ENCODE data around the gene GPR83.
"Not testable (repeated sequence)": the region's sequence is repeated elsewhere in the genome, so short reads cannot be mapped to it uniquely, and the experiment has no call there.

Gene GPR83

DNA sequence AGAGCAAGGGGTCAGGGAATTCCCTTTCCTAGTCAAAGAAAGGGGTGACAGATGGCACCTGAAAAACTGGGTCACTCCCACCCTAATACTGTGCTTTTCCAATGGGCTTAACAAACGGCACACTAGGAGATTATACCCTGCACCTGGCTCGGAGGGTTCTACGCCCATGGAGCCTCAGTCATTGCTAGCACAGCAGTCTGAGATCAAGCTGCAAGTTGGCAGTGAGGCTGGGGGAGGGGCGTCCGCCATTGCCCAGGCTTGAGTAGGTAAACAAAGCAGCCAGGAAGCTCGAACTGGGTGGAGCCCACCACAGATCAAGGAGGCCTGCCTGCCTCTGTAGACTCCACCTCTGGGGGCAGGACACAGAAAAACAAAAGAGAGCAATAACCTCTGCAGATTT, 30.6 kb downstream of the GPR83 start:
- DNase-seq (ENCODE audit: low read depth in 2 of 2): not testable (repeated sequence)

DNA sequence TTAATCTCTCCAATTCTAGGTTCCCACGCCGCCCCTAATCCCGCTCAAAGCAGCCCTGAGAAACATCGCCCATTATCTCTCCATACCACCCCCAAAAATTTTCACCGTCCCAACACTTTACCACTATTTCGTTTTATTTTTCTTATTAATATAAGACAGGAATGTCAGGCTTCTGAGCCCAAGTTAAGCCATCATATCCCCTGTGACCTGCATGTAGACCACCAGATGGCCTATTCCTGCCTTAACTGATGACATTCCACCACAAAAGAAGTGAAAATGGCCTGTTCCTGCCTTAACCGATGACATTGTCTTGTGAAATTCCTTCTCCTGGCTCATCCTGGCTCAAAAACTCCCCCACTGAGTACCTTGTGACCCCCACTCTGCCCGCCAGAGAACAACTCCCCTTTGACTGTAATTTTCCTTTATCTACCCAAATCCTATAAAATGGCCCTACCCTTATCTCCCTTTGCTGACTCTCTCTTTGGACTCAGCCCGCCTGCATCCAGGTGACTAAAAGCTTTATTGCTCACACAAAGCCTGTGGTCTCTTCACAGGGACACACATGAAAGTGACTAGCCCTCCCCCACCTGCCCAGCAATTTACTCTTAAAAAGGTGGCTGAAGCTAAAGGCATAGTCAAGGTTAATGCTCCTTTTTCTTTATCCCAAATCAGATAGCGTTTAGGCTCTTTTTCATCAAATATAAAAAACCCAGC, 50.2 kb downstream of the GPR83 start:
- not testable (repeated sequence) for DNase-seq (ENCODE audit: low read depth in 2 of 2)

DNA sequence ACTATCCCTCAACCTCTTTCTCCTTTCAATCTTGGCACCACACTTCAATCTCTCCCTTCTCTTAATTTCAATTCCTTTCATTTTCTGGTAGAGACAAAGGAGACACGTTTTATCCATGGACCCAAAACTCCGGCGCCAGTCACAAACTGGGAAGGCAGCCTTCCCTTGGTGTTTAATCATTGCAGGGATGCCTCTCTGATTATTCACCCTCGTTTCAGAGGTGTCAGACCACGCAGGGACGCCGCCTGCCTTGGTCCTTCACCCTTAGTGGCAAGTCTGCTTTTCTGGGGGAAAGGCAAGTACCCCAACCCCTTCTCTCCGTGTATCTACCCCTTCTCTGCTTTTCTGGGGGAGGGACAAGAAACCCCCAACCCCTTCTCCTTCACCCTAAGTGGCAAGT, 54.9 kb downstream of the GPR83 start:
- DNase-seq (ENCODE audit: low read depth in 2 of 2): not testable (repeated sequence)

DNA sequence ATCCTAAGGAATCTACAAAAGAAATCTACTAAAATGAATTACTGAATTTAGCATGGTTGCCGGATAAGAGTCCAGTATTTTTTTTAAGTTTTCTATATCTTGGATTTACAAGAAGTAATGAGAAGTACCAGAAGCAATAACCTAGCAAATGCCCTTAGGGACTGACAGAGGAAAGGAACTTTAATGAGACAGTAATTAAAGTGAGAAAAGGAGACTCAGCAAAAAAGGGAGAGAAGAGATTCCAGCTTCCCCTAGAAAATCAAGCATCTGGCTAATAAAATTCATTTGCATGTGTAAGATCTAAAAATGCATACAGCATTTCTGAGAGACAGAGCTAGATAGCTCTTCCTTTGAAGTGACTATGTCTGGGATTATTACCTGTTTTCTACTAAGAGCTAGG, 57.7 kb downstream of the GPR83 start:
- no peak for DNase-seq (ENCODE audit: low read depth in 2 of 2)

DNA sequence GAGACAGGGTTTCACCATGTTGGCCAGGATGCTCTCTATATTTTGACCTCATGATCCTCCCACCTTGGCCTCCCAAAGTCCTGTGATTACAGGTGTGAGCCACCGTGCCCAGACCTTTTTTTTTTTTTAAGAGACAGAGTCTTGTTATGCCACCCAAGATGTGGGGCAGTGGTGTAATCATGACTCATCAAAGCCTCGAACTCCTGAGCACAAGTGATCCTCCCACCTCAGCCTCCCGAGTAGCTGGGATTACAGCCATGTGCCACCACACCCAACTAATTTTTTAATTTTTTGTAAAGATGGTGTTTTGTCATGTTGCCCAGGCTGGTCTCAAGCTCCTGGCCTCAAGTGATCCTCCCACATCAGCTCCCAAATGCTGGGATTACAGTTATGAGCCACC, 59.0 kb downstream of the GPR83 start:
- no peak for DNase-seq (ENCODE audit: low read depth in 2 of 2)

DNA sequence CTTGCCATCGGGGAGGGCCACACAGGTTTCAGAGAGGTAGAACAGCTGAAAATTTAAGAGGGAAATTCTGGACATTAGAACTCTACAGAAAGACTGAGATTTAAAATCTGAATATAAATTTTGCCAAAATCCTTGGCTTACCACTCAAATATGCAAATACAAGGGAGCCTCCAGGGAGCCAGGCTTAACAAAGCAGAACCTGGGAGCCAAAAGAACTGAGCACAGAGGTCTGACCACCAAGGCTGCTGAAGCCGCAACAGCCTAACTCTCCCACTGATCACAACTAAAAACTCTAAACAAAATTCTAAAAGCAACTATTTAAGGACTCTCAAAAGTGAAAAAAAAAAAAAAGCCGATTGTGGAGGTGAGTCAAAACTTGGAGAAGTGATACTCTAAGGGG, 62.6 kb downstream of the GPR83 start:
- DNase-seq (ENCODE audit: low read depth in 2 of 2): no peak

DNA sequence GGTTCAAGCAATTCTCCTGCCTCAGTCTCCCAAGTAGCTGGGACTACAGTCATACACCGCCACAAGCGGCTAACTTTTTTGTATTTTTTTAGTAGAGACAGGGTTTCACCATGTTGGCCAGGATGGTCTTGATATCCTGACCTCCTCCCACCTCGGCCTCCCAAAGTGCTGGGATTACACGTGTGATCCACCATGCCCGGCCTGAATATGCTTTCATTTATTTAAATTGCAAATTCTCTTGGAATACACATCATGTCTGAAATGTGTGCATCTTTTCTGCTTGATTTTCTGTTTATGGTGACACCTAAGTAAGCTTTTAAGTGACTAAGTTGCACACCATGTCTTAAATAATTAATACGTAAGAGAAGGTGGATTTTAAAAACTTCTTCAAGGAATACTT, 65.2 kb downstream of the GPR83 start:
- no peak for DNase-seq (ENCODE audit: low read depth in 2 of 2)

DNA sequence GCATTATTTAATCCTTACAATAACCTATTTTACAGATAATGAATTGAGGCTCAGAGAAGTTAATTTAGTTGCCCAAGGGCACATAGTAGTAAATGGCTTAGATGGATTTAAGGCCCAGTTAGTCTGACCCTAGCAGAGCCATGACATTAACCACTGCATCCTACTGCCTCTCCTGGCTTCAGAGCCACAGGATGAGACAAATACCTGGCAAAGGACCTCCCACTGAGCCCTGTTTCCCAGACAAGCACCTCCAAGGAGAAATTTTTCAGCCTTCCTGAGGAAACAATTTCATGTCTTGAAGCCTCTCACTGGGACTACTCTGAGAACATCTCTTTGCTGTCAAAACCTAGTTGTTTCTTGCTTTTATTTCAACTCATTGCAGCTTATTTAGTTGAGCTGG, 68.4 kb downstream of the GPR83 start:
- DNase-seq (ENCODE audit: low read depth in 2 of 2): no peak

DNA sequence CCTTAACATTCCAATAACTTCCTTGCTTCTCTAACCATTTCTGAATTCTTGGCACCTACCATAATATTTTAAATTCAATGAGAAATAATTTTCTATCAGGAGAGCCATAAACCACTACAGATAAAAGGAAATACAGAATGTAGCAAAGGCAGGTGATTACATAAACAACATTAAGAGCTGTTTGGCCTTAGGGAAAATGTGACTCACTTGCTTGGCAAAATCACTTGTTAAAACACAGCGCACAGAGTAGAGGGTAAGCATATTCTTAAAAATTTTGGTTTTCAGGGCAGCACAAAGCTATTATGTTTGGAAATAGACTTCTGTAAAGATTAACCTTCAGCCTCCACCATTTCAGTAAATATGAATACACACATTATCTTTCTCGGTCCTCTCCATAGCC, 70.4 kb downstream of the GPR83 start:
- no peak for DNase-seq (ENCODE audit: low read depth in 2 of 2)

DNA sequence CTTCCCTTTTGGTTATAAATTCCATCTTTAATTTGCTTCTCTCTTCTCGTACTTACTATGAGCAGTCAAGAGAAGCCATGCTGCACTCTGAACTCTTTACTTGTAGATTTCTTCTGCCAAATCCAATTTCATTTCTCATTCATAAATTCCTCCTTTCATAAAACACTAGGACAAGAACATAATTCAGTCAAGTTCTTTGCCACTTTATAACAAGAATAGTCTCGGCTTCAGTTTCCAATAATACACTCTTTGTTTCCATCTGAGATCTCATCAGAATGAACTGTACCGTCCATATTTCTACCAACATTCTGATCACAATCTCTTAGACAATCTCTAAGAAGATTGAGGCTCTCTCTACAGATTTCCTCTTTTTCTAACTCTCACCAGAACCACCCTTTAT, 71.7 kb downstream of the GPR83 start:
- DNase-seq (ENCODE audit: low read depth in 2 of 2): no peak

DNA sequence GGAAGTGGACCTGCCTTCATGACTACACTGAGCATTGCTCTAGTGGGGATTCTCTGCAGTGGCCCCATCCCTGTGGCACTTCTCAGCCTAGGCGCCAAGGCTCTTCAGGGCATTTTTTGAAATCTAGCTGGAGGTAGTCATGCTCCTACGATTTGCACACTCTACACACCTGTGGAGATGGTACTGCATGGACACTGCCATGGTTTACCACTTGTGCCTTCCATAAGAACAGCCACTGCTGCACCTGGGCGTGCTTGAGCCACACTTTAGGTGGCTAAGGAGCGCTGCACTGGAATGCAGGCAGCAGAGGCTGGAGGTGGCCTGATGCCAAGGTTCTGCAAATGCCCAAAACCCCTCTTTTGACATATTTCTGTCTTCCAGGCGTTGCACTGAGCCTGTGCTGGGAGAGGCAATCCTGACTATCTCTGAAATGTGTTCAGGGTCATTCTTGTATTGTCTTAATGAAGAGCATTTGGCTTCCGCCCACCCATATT, 72.6 kb downstream of the GPR83 start:
- no peak for DNase-seq (ENCODE audit: low read depth in 2 of 2)

Measured in activated CD8-positive, alpha-beta memory T cell treated with anti-CD3 and anti-CD28 coated beads for 4 hours (primary cell).